ENCODE measurements around the gene SIRPA.
A peak's percentile ranks its signal among the peaks of the same experiment; 100 is the strongest.

Gene SIRPA

GRCh38 chr20:1934721-1935573 lies 39.7 kb downstream of the SIRPA start:
- peak; percentile 84 for DNase-seq

GRCh38 chr20:1935696-1936366 lies 40.6 kb downstream of the SIRPA start:
- no peak for DNase-seq

GRCh38 chr20:1937316-1937976 lies 42.2 kb downstream of the SIRPA start:
- no peak for DNase-seq

GRCh38 chr20:1938464-1939269 lies 43.5 kb downstream of the SIRPA start:
- no peak for DNase-seq

- no peak for DNase-seq
Measured at GRCh38 chr20:1939270-1939595, 44.0 kb downstream of the SIRPA start.

- DNase-seq: no peak
Measured at GRCh38 chr20:1940581-1940980, 45.4 kb downstream of the SIRPA start.

DNA sequence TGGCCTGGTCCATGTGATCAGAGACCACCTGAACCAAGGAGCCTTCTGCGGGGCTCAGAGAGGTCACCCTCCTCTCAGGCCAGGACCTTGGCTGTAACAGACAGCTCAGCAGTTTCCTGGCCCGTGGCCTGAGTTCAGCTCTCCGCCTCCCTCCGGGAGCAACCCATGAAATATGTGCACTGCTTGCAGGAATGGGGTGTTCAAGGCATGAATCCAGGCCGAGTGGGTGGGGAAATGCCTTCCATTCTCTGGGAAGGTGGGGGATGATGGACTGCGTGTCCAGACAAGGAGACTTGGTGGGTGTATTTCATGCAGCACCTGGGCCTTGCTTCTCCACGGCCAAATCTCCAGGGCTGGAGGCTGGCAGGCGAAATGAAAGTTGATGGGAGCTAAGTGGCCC lies 46.0 kb downstream of the SIRPA start:
- no peak for DNase-seq

GRCh38 chr20:1942061-1942460 lies 46.9 kb downstream of the SIRPA start:
- DNase-seq: no peak

DNA sequence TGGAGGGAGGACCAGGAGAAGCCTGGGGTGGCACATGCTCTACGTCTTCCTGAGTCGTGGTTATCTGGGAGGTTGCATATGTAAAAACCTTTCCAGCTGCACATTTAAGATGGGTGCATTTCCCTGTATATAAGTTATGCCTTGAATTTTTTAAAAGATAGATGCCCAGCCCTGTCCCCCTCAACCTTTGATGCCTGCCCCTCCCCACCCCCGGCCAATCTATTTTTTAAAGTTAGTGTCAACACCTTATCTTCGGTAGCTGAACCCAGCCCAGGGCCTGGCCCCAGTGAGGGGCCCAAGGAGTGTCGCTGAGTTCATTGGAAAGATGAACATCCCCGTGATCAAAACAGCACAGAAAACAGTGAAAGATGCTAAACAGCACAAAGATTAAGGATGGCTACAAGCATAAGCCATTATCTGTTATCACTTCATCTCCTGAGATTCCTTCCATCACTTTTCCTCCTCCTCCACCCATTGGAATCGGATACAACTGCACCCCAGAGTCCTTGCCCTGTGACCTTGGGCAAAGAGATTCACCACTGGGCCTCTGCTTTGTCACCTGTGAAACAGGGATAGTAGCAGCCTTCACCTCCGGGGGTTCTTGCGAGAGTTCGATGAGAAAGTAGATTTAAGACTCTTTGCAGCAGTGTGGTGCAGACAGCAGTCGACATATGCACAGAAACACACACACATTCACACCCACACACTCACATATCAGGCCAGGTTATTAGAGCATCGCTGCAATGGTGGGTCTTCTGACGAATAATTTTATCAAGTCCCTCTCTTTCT lies 47.5 kb downstream of the SIRPA start:
- no peak for DNase-seq

DNA sequence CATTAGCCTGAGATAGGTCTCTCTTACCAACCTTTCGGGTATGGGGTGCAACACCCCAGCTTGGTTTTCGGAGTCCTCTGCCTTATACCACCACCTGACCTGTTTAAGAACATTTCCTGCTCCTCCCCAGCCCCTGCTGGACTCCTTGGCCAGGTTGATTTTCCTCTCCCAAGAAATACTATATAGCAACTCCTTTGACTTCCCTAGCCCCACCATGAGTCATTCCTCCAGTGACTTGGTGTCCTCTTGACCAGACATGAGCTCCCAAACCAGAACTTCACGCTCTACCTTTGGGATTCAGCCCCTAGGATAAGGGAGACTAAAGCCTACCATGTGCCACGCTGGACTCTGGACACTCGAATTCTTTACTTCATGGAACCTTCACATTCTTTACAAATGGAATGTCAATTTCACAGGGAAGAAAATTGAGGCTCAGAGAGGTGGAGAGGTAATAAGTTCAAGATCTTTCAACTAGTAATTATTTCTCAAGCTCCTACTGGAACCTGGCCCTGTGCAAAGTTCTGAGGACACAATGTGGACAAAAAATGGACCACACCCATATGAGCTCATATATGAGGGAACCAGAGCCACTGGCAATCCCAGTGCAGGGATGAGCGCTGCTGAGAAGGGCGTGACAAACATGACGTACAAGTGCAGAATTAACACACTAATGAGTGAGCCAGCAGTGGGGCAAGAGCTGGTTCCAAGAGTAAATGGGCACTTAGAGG lies 48.2 kb downstream of the SIRPA start:
- peak; percentile 95 for DNase-seq

- peak; percentile 46 for DNase-seq
Measured at GRCh38 chr20:1944345-1945091, 49.3 kb downstream of the SIRPA start.

GRCh38 chr20:1945134-1945618 lies 50.0 kb downstream of the SIRPA start:
- peak; percentile 97 for DNase-seq

- peak; percentile 35 for DNase-seq
Measured at GRCh38 chr20:1945660-1946059, 50.5 kb downstream of the SIRPA start.

GRCh38 chr20:1946442-1946761 lies 51.2 kb downstream of the SIRPA start:
- DNase-seq: no peak

- DNase-seq: peak; percentile 93
Measured at GRCh38 chr20:1946762-1947534, 51.7 kb downstream of the SIRPA start.

GRCh38 chr20:1947535-1947846 lies 52.3 kb downstream of the SIRPA start:
- DNase-seq: no peak

- no peak for DNase-seq
Measured at GRCh38 chr20:1949347-1950100, 54.3 kb downstream of the SIRPA start.

DNA sequence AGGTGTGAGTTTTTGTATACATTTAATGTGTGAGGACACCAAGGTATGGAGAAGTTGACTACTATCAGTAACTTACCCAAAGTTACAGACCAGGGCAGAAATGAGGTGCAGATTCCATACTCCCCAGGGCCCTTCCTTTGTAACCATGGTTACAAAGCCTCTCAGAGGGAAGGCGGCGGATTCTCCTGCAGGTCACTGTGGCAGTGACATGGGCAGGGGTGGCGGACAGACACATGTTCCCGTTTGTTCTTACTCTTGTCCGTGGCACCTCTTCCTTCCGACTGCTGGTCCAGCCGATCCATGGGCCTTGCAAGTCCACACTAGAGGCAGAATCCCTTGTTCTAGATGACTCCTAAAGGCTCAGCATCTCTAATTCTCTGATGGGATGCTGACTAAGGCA lies 55.6 kb downstream of the SIRPA start:
- no peak for DNase-seq

GRCh38 chr20:1951436-1952115 lies 56.4 kb downstream of the SIRPA start:
- DNase-seq: no peak

Data from suppressor macrophage treated with lipopolysaccharide for 4 hours (primary cell).